Liver (tissue), 9 donors: ENCODE measurements around the gene TMPRSS6. TPM values are rescaled to one million over a fixed set of nuclear protein-coding genes. Genes with fewer than 3 reads are reported as not detected.

ENCODE experiments used
- DNase-seq: peaks from one replicate; pipeline ENCODE4 v3.0.0-alpha.2; 2017; ENCODE audit warnings: low spot score
- H3K27ac ChIP-seq, 2 donors: one replicate each; pipeline ENCODE4 v1.7.0; 2013; ENCODE audit warnings: inconsistent platforms in 2 of 2, low read length in 2 of 2, control low read depth in 1 of 2, low read depth in 1 of 2, mild to moderate bottlenecking in 1 of 2
- H3K27me3 ChIP-seq, 4 donors: one replicate each; pipeline versions ENCODE4 v1.6.1 to v1.7.0; 2013; ENCODE audit warnings: low read length in 3 of 4, inconsistent platforms in 1 of 4, mild to moderate bottlenecking in 1 of 4, moderate library complexity in 1 of 4; ENCODE audit not compliant: control insufficient read depth in 4 of 4, insufficient read depth in 4 of 4
- H3K36me3 ChIP-seq, 4 donors: one replicate each; pipeline versions ENCODE4 v1.6.1 to v1.7.0; 2013; ENCODE audit warnings: low read length in 3 of 4, mild to moderate bottlenecking in 3 of 4, low read depth in 1 of 4, moderate library complexity in 1 of 4; ENCODE audit not compliant: control insufficient read depth in 4 of 4, insufficient read depth in 3 of 4
- H3K4me1 ChIP-seq, 4 donors: one replicate each; pipeline versions ENCODE4 v1.6.1 to v1.7.0; 2013; ENCODE audit warnings: low read length in 3 of 4, mild to moderate bottlenecking in 3 of 4, moderate library complexity in 1 of 4; ENCODE audit not compliant: control insufficient read depth in 4 of 4, insufficient read depth in 4 of 4
- H3K4me3 ChIP-seq, 3 donors: one replicate each; pipeline versions ENCODE4 v1.6.1 to v1.7.0; 2013; ENCODE audit warnings: low read length in 3 of 3, control low read depth in 1 of 3, low read depth in 1 of 3, mild to moderate bottlenecking in 1 of 3
- H3K9ac ChIP-seq, 2 donors: one replicate each; pipeline ENCODE4 v1.7.0; 2013; ENCODE audit warnings: low read length in 2 of 2, mild to moderate bottlenecking in 2 of 2, moderate library complexity in 2 of 2, control low read depth in 1 of 2, low read depth in 1 of 2
- H3K9me3 ChIP-seq, 4 donors: one replicate each; pipeline versions ENCODE4 v1.6.1 to v1.7.0; 2013; ENCODE audit warnings: low read length in 3 of 4; ENCODE audit not compliant: control insufficient read depth in 4 of 4
- ATF3 ChIP-seq: IDR thresholded peaks from 2 replicates; pipeline ENCODE4 v1.6.1; 2016; ENCODE audit warnings: antibody characterized with exemption
- FOXA2 ChIP-seq: IDR thresholded peaks from 2 replicates; pipeline ENCODE4 v1.6.1; 2016; ENCODE audit warnings: antibody characterized with exemption
- HNF4A ChIP-seq, 2 donors: conservative IDR thresholded peaks; 2 replicates each; pipeline ENCODE4 v1.6.1; 2016; ENCODE audit warnings: antibody characterized with exemption in 2 of 2, mild to moderate bottlenecking in 2 of 2
- JUND ChIP-seq, 2 donors: IDR thresholded peaks; 2 replicates each; pipeline ENCODE4 v1.6.1; 2016; ENCODE audit warnings: antibody characterized with exemption in 2 of 2
- NR2F2 ChIP-seq: IDR thresholded peaks from 2 replicates; pipeline ENCODE4 v1.6.1; 2016; ENCODE audit warnings: antibody characterized with exemption
- RAD21 ChIP-seq, 2 donors: IDR thresholded peaks; 2 replicates each; pipeline ENCODE4 v1.6.1; 2016; ENCODE audit warnings: antibody characterized with exemption in 2 of 2, mild to moderate bottlenecking in 2 of 2
- SP1 ChIP-seq: IDR thresholded peaks from 2 replicates; pipeline ENCODE4 v1.6.1; 2018; ENCODE audit warnings: antibody characterized with exemption, mild to moderate bottlenecking
- TAF1 ChIP-seq: conservative IDR thresholded peaks from 2 replicates; pipeline ENCODE4 v1.6.1; 2016; ENCODE audit warnings: antibody characterized with exemption, mild to moderate bottlenecking
- YY1 ChIP-seq: IDR thresholded peaks from 2 replicates; pipeline ENCODE4 v1.6.1; 2016; ENCODE audit warnings: antibody characterized with exemption, mild to moderate bottlenecking
- WGBS: extraction: QIAGEN DNeasy Blood & Tissue Kit; methylation state at CpG from one replicate; pipeline ENCODE4 v1.1.7; 2013; 5-methylcytosine and 5-hydroxymethylcytosine counted together
- polyA plus RNA-seq, 2 donors: library from polyadenylated mRNA; stranded (reverse) in 1 of 2; unstranded in 1 of 2; fragments of 200-250 nt in 1 of 2; fragments of >200 nt in 1 of 2; fragmentation: Nextera tagmentation in 1 of 2; extraction: Ambion mirVana in 1 of 2; gene quantifications; one replicate each; pipeline versions ENCODE4 v1.2.1 to v1.2.3, GENCODE V29; 2013 to 2015
- total RNA-seq, 2 donors: library from RNA; depleted of rRNA; stranded (reverse); fragments of >200 nt; gene quantifications; one replicate each; pipeline ENCODE4 v1.2.3, GENCODE V29; 2014
- TF ChIP-seq, protein P1 (sequence below): IDR thresholded peaks from 2 replicates; pipeline ENCODE4 v1.6.1; 2016; ENCODE audit warnings: antibody characterized with exemption, mild to moderate bottlenecking
- TF ChIP-seq, protein P2 (sequence below): IDR thresholded peaks from 2 replicates; pipeline ENCODE4 v1.6.1; 2016; ENCODE audit warnings: antibody characterized with exemption
- TF ChIP-seq, protein P3 (sequence below): fragments of 150-350 bp; IDR thresholded peaks from 2 replicates; pipeline ENCODE4 v1.5.1; 2017; ENCODE audit warnings: improper control_type of control experiment, low read depth, low read length; ENCODE audit not compliant: missing input control
- TF ChIP-seq, protein P4 (sequence below): IDR thresholded peaks from 2 replicates; pipeline ENCODE4 v1.6.1; 2016; ENCODE audit warnings: antibody characterized with exemption
- donor health status: healthy.
- donor health status: healthy.
- donor health status: healthy.
- donor health status: healthy.
- donor health status: healthy.

The TMPRSS6 gene
- total and polyA plus RNA-seq, 4 donors = 12.6 to 47.1 (median 39.9) TPM

- WGBS = 66% methylated on average over 10 of the region's 10 CpGs
- Histone ChIP-seq H3K36me3 (peaks cover 0 to 16% (median under 1%) of the 10 kb centered on the region in 4 donors), H3K9me3 (no peaks in the 10 kb centered on the region), H3K4me1 (no peaks in the 10 kb centered on the region), H3K27me3 (no peaks in the 10 kb centered on the region), H3K27ac (no peak overlapping the region), H3K4me3 (no peak overlapping the region), H3K9ac (no peak overlapping the region)
- DNase-seq = no peak
- TF ChIP-seq FOXA2 (no peak), RAD21 (IDR thresholded peaks at IDR 0.05) (no peak), NR2F2 (no peak), TAF1 (no peak), ATF3 (no peak), JUND (IDR thresholded peaks at IDR 0.05) (no peak), YY1 (no peak), HNF4A (conservative IDR thresholded peaks at IDR 0.05) (no peak), SP1 (no peak)
- TF ChIP-seq, protein P1, sequence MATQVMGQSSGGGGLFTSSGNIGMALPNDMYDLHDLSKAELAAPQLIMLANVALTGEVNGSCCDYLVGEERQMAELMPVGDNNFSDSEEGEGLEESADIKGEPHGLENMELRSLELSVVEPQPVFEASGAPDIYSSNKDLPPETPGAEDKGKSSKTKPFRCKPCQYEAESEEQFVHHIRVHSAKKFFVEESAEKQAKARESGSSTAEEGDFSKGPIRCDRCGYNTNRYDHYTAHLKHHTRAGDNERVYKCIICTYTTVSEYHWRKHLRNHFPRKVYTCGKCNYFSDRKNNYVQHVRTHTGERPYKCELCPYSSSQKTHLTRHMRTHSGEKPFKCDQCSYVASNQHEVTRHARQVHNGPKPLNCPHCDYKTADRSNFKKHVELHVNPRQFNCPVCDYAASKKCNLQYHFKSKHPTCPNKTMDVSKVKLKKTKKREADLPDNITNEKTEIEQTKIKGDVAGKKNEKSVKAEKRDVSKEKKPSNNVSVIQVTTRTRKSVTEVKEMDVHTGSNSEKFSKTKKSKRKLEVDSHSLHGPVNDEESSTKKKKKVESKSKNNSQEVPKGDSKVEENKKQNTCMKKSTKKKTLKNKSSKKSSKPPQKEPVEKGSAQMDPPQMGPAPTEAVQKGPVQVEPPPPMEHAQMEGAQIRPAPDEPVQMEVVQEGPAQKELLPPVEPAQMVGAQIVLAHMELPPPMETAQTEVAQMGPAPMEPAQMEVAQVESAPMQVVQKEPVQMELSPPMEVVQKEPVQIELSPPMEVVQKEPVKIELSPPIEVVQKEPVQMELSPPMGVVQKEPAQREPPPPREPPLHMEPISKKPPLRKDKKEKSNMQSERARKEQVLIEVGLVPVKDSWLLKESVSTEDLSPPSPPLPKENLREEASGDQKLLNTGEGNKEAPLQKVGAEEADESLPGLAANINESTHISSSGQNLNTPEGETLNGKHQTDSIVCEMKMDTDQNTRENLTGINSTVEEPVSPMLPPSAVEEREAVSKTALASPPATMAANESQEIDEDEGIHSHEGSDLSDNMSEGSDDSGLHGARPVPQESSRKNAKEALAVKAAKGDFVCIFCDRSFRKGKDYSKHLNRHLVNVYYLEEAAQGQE = no peak
- TF ChIP-seq, protein P2, sequence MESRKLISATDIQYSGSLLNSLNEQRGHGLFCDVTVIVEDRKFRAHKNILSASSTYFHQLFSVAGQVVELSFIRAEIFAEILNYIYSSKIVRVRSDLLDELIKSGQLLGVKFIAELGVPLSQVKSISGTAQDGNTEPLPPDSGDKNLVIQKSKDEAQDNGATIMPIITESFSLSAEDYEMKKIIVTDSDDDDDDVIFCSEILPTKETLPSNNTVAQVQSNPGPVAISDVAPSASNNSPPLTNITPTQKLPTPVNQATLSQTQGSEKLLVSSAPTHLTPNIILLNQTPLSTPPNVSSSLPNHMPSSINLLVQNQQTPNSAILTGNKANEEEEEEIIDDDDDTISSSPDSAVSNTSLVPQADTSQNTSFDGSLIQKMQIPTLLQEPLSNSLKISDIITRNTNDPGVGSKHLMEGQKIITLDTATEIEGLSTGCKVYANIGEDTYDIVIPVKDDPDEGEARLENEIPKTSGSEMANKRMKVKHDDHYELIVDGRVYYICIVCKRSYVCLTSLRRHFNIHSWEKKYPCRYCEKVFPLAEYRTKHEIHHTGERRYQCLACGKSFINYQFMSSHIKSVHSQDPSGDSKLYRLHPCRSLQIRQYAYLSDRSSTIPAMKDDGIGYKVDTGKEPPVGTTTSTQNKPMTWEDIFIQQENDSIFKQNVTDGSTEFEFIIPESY = no peak
- TF ChIP-seq, protein P3, sequence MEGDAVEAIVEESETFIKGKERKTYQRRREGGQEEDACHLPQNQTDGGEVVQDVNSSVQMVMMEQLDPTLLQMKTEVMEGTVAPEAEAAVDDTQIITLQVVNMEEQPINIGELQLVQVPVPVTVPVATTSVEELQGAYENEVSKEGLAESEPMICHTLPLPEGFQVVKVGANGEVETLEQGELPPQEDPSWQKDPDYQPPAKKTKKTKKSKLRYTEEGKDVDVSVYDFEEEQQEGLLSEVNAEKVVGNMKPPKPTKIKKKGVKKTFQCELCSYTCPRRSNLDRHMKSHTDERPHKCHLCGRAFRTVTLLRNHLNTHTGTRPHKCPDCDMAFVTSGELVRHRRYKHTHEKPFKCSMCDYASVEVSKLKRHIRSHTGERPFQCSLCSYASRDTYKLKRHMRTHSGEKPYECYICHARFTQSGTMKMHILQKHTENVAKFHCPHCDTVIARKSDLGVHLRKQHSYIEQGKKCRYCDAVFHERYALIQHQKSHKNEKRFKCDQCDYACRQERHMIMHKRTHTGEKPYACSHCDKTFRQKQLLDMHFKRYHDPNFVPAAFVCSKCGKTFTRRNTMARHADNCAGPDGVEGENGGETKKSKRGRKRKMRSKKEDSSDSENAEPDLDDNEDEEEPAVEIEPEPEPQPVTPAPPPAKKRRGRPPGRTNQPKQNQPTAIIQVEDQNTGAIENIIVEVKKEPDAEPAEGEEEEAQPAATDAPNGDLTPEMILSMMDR = no peak
- TF ChIP-seq, protein P4, sequence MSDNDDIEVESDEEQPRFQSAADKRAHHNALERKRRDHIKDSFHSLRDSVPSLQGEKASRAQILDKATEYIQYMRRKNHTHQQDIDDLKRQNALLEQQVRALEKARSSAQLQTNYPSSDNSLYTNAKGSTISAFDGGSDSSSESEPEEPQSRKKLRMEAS = no peak
Observed at GRCh38 chr22:37061611-37062375, 47.7 kb downstream of the TMPRSS6 start.
